GM23338 (cell line): Measurements from ENCODE around the gene CHSY1. TPM values are rescaled to one million over a fixed set of nuclear protein-coding genes. Genes with fewer than 3 reads are reported as not detected.

ENCODE experiments used
- ATAC-seq: fragments of 200-7000 bp; cut with Tn5 transposase; 3 replicates; pipeline ENCODE4 v1.9.1; 2020
- DNase-seq: peaks from one replicate; pipeline ENCODE4 v3.0.0-alpha.2; 2015; ENCODE audit warnings: low spot score
- H2AFZ ChIP-seq: fragments of 200-600 bp; sonication (generic); 2 replicates; pipeline ENCODE4 v1.8.0; 2016; ENCODE audit warnings: antibody characterized with exemption, mild to moderate bottlenecking, moderate library complexity
- H3F3A ChIP-seq: fragments of 200-600 bp; sonication (generic); replicated peaks from 2 replicates; pipeline ENCODE4 v1.8.0; 2017; ENCODE audit warnings: antibody characterized with exemption, mixed run types, low read depth
- H3K27ac ChIP-seq: fragments of 200-600 bp; sonication (generic); 2 replicates; pipeline ENCODE4 v1.6.1; 2016; ENCODE audit warnings: low read depth
- H3K27me3 ChIP-seq: fragments of 200-600 bp; sonication (generic); 2 replicates; pipeline ENCODE4 v1.8.0; 2016; ENCODE audit warnings: mild to moderate bottlenecking, mixed run types, moderate library complexity; ENCODE audit not compliant: insufficient read depth
- H3K36me3 ChIP-seq: fragments of 200-600 bp; sonication (generic); 2 replicates; pipeline ENCODE4 v1.8.0; 2016; ENCODE audit warnings: mild to moderate bottlenecking; ENCODE audit not compliant: insufficient read depth
- H3K4me1 ChIP-seq: fragments of 200-600 bp; sonication (generic); 2 replicates; pipeline ENCODE4 v1.8.0; 2016; ENCODE audit warnings: mild to moderate bottlenecking, moderate library complexity; ENCODE audit not compliant: insufficient read depth
- H3K4me2 ChIP-seq: fragments of 200-600 bp; sonication (generic); 2 replicates; pipeline ENCODE4 v1.7.1; 2017; ENCODE audit warnings: mixed run types
- H3K4me3 ChIP-seq: fragments of 200-600 bp; sonication (generic); 2 replicates; pipeline ENCODE4 v1.6.1; 2016; ENCODE audit warnings: mixed run types
- H3K79me2 ChIP-seq: fragments of 200-600 bp; sonication (generic); replicated peaks from 2 replicates; pipeline ENCODE4 v1.8.0; 2017; ENCODE audit warnings: mild to moderate bottlenecking; ENCODE audit not compliant: insufficient read depth
- H3K9me2 ChIP-seq: fragments of 200-600 bp; sonication (generic); 2 replicates; pipeline ENCODE4 v1.8.0; 2017; ENCODE audit not compliant: insufficient read depth
- H4K20me1 ChIP-seq: fragments of 200-600 bp; sonication (generic); replicated peaks from 2 replicates; pipeline ENCODE4 v1.8.0; 2017; ENCODE audit warnings: mild to moderate bottlenecking; ENCODE audit not compliant: insufficient read depth
- H3K27ac Mint-ChIP-seq: 2 replicates; pipeline ENCODE4 v1.8.0; 2020; ENCODE audit warnings: inconsistent platforms, mild to moderate bottlenecking, moderate library complexity, mixed read lengths
- H3K27me3 Mint-ChIP-seq: 3 replicates; pipeline ENCODE4 v1.8.0; 2022; ENCODE audit warnings: low read depth, mild to moderate bottlenecking, moderate library complexity, mixed read lengths, inconsistent platforms; ENCODE audit not compliant: insufficient read depth, poor library complexity
- H3K36me3 Mint-ChIP-seq: 3 replicates; pipeline ENCODE4 v1.8.0; 2021; ENCODE audit warnings: low read depth, mild to moderate bottlenecking, inconsistent platforms, moderate library complexity, mixed read lengths
- H3K4me1 Mint-ChIP-seq: 3 replicates; pipeline ENCODE4 v1.8.0; 2020; ENCODE audit warnings: mild to moderate bottlenecking, inconsistent platforms, mixed read lengths
- H3K4me3 Mint-ChIP-seq: 3 replicates; pipeline ENCODE4 v1.8.0; 2021; ENCODE audit warnings: moderate library complexity, mild to moderate bottlenecking, inconsistent platforms, mixed read lengths
- H3K9me3 Mint-ChIP-seq: 3 replicates; pipeline ENCODE4 v1.8.0; 2020; ENCODE audit warnings: moderate library complexity, mild to moderate bottlenecking, inconsistent platforms, mixed read lengths
- CREB1 ChIP-seq: fragments of 250-450 bp; sonication (Bioruptor Pico); IDR thresholded peaks from 2 replicates; pipeline ENCODE4 v1.5.0; 2020; ENCODE audit warnings: low read depth, mild to moderate bottlenecking, moderate library complexity
- EZH2phosphoT487 ChIP-seq: fragments of 200-600 bp; sonication (generic); IDR thresholded peaks from one replicate; pipeline ENCODE4 v1.8.1; 2018; ENCODE audit warnings: antibody characterized with exemption; ENCODE audit not compliant: unreplicated experiment
- JUNB ChIP-seq: IDR thresholded peaks from one replicate; pipeline ENCODE4 v1.6.1; 2016; ENCODE audit warnings: antibody characterized with exemption; ENCODE audit not compliant: unreplicated experiment
- POLR2AphosphoS5 ChIP-seq: IDR thresholded peaks from 2 replicates; pipeline ENCODE4 v1.6.1; 2016; ENCODE audit warnings: antibody characterized with exemption, low read depth
- STAT1 ChIP-seq: IDR thresholded peaks from one replicate; pipeline ENCODE4 v1.6.1; 2016; ENCODE audit warnings: antibody characterized with exemption; ENCODE audit not compliant: unreplicated experiment
- ZNF114 ChIP-seq: fragments of 250-450 bp; sonication (Bioruptor Pico); IDR thresholded peaks from 2 replicates; pipeline ENCODE4 v1.5.0; 2020; ENCODE audit warnings: mild to moderate bottlenecking, moderate library complexity
- polyA plus RNA-seq: library from polyadenylated mRNA; unstranded; fragments of >200 nt; fragmentation: Nextera tagmentation; extraction: Ambion mirVana; gene quantifications from 2 replicates; pipeline ENCODE4 v1.2.1, GENCODE V29; 2016
- total RNA-seq: library from RNA; depleted of rRNA; stranded (reverse); fragments of >200 nt; shearing (Covaris generic); gene quantifications from 2 replicates; pipeline ENCODE4 v1.2.3, GENCODE V29; 2014
- TF ChIP-seq, protein P1 (sequence below): IDR thresholded peaks from 2 replicates; pipeline ENCODE4 v1.6.1; 2016; ENCODE audit warnings: antibody characterized with exemption
- TF ChIP-seq, protein P2 (sequence below), 2 experiments: fragments of 200-600 bp in 1 of 2; sonication (generic) in 1 of 2; conservative IDR thresholded peaks; 2 replicates each; pipeline versions ENCODE4 v1.5.1 to v1.6.1; 2016 to 2017; ENCODE audit warnings: antibody characterized with exemption in 2 of 2, low read depth in 2 of 2, mild to moderate bottlenecking in 2 of 2, moderate library complexity in 1 of 2
- TF ChIP-seq, protein P3 (sequence below): IDR thresholded peaks from one replicate; pipeline ENCODE4 v1.6.1; 2018; ENCODE audit warnings: antibody characterized with exemption; ENCODE audit not compliant: unreplicated experiment
- TF ChIP-seq, protein P4 (sequence below): fragments of 250-450 bp; sonication (Bioruptor Pico); IDR thresholded peaks from 2 replicates; pipeline ENCODE4 v1.5.0; 2020; ENCODE audit warnings: mild to moderate bottlenecking, moderate library complexity

The CHSY1 gene
- total and polyA plus RNA-seq, 2 experiments from 2014 or later: 9.8 to 47.7 TPM

DNA sequence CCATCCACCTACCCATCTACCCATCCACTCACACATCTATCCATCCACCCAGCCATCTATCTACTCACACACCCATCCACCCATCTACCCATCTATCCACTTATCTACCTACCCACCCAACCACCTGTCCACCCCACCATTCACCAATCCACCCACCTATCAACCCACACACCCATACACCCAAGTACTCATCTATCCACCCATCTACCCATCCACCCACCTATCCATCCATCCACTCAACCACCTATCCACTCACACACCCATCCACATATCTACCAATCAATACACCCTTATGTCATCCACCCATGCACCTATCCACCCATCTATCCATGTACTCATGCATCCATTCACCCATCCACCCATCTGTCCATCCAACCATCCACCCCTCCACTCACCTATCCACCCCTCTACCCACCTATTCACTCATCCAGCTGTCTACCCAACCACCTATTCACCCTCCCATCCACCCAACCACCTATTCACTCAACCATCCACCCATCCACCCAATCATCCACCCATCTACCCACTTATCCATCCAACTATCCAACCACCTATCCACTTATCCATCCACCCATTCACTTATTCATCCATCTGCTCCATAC lies 109.8 kb downstream of the CHSY1 start:
- Histone ChIP-seq H3K4me1 (no peaks in the 10 kb centered on the region), H3K9me2 (0 out of 2 replicates have a peak, but pooled peaks cover 6% of the 10 kb centered on the region), H3F3A (no peaks in the 10 kb centered on the region), H3K4me2 (no peak overlapping the region), H3K27me3 (no peaks in the 10 kb centered on the region), H3K36me3 (no peaks in the 10 kb centered on the region), H3K79me2 (no peaks in the 10 kb centered on the region), H2AFZ (no peak overlapping the region), H3K27ac (no peak overlapping the region), H4K20me1 (no peaks in the 10 kb centered on the region; the same call in 1 of the 2 replicates), H3K4me3 (no peak overlapping the region)
- Mint-ChIP-seq H3K36me3 (no peaks in the 10 kb centered on the region), H3K27me3 (peaks cover 7% of the 10 kb centered on the region), H3K27ac (no peak overlapping the region), H3K4me1 (peaks cover 17% of the 10 kb centered on the region), H3K9me3 (no peaks in the 10 kb centered on the region), H3K4me3 (no peak overlapping the region)
- no peak for DNase-seq
- TF ChIP-seq, protein P1, sequence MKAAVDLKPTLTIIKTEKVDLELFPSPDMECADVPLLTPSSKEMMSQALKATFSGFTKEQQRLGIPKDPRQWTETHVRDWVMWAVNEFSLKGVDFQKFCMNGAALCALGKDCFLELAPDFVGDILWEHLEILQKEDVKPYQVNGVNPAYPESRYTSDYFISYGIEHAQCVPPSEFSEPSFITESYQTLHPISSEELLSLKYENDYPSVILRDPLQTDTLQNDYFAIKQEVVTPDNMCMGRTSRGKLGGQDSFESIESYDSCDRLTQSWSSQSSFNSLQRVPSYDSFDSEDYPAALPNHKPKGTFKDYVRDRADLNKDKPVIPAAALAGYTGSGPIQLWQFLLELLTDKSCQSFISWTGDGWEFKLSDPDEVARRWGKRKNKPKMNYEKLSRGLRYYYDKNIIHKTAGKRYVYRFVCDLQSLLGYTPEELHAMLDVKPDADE: no peak
- TF ChIP-seq EZH2phosphoT487 (no peak), POLR2AphosphoS5 (no peak), JUNB (no peak), CREB1 (CRISPR knock-in tag) (no peak), STAT1 (no peak), ZNF114 (CRISPR knock-in tag) (no peak)
- TF ChIP-seq, protein P2, sequence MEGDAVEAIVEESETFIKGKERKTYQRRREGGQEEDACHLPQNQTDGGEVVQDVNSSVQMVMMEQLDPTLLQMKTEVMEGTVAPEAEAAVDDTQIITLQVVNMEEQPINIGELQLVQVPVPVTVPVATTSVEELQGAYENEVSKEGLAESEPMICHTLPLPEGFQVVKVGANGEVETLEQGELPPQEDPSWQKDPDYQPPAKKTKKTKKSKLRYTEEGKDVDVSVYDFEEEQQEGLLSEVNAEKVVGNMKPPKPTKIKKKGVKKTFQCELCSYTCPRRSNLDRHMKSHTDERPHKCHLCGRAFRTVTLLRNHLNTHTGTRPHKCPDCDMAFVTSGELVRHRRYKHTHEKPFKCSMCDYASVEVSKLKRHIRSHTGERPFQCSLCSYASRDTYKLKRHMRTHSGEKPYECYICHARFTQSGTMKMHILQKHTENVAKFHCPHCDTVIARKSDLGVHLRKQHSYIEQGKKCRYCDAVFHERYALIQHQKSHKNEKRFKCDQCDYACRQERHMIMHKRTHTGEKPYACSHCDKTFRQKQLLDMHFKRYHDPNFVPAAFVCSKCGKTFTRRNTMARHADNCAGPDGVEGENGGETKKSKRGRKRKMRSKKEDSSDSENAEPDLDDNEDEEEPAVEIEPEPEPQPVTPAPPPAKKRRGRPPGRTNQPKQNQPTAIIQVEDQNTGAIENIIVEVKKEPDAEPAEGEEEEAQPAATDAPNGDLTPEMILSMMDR (conservative IDR thresholded peaks at IDR 0.05; ENCODE audit: low read depth in 2 of 2): no peak
- TF ChIP-seq, protein P3, sequence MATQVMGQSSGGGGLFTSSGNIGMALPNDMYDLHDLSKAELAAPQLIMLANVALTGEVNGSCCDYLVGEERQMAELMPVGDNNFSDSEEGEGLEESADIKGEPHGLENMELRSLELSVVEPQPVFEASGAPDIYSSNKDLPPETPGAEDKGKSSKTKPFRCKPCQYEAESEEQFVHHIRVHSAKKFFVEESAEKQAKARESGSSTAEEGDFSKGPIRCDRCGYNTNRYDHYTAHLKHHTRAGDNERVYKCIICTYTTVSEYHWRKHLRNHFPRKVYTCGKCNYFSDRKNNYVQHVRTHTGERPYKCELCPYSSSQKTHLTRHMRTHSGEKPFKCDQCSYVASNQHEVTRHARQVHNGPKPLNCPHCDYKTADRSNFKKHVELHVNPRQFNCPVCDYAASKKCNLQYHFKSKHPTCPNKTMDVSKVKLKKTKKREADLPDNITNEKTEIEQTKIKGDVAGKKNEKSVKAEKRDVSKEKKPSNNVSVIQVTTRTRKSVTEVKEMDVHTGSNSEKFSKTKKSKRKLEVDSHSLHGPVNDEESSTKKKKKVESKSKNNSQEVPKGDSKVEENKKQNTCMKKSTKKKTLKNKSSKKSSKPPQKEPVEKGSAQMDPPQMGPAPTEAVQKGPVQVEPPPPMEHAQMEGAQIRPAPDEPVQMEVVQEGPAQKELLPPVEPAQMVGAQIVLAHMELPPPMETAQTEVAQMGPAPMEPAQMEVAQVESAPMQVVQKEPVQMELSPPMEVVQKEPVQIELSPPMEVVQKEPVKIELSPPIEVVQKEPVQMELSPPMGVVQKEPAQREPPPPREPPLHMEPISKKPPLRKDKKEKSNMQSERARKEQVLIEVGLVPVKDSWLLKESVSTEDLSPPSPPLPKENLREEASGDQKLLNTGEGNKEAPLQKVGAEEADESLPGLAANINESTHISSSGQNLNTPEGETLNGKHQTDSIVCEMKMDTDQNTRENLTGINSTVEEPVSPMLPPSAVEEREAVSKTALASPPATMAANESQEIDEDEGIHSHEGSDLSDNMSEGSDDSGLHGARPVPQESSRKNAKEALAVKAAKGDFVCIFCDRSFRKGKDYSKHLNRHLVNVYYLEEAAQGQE: no peak
- TF ChIP-seq, protein P4, sequence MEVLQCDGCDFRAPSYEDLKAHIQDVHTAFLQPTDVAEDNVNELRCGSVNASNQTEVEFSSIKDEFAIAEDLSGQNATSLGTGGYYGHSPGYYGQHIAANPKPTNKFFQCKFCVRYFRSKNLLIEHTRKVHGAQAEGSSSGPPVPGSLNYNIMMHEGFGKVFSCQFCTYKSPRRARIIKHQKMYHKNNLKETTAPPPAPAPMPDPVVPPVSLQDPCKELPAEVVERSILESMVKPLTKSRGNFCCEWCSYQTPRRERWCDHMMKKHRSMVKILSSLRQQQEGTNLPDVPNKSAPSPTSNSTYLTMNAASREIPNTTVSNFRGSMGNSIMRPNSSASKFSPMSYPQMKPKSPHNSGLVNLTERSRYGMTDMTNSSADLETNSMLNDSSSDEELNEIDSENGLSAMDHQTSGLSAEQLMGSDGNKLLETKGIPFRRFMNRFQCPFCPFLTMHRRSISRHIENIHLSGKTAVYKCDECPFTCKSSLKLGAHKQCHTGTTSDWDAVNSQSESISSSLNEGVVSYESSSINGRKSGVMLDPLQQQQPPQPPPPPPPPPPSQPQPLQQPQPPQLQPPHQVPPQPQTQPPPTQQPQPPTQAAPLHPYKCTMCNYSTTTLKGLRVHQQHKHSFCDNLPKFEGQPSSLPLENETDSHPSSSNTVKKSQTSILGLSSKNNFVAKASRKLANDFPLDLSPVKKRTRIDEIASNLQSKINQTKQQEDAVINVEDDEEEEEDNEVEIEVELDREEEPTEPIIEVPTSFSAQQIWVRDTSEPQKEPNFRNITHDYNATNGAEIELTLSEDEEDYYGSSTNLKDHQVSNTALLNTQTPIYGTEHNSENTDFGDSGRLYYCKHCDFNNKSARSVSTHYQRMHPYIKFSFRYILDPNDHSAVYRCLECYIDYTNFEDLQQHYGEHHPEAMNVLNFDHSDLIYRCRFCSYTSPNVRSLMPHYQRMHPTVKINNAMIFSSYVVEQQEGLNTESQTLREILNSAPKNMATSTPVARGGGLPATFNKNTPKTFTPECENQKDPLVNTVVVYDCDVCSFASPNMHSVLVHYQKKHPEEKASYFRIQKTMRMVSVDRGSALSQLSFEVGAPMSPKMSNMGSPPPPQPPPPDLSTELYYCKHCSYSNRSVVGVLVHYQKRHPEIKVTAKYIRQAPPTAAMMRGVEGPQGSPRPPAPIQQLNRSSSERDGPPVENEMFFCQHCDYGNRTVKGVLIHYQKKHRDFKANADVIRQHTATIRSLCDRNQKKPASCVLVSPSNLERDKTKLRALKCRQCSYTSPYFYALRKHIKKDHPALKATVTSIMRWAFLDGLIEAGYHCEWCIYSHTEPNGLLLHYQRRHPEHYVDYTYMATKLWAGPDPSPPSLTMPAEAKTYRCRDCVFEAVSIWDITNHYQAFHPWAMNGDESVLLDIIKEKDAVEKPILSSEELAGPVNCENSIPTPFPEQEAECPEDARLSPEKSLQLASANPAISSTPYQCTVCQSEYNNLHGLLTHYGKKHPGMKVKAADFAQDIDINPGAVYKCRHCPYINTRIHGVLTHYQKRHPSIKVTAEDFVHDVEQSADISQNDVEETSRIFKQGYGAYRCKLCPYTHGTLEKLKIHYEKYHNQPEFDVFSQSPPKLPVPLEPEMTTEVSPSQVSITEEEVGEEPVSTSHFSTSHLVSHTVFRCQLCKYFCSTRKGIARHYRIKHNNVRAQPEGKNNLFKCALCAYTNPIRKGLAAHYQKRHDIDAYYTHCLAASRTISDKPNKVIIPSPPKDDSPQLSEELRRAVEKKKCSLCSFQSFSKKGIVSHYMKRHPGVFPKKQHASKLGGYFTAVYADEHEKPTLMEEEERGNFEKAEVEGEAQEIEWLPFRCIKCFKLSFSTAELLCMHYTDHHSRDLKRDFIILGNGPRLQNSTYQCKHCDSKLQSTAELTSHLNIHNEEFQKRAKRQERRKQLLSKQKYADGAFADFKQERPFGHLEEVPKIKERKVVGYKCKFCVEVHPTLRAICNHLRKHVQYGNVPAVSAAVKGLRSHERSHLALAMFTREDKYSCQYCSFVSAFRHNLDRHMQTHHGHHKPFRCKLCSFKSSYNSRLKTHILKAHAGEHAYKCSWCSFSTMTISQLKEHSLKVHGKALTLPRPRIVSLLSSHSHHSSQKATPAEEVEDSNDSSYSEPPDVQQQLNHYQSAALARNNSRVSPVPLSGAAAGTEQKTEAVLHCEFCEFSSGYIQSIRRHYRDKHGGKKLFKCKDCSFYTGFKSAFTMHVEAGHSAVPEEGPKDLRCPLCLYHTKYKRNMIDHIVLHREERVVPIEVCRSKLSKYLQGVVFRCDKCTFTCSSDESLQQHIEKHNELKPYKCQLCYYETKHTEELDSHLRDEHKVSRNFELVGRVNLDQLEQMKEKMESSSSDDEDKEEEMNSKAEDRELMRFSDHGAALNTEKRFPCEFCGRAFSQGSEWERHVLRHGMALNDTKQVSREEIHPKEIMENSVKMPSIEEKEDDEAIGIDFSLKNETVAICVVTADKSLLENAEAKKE: no peak
- no peak for ATAC-seq
